ENCODE data around the gene HAPSTR1.
A peak's percentile ranks its signal among the peaks of the same experiment; 100 is the strongest.

HAPSTR1 gene

DNA sequence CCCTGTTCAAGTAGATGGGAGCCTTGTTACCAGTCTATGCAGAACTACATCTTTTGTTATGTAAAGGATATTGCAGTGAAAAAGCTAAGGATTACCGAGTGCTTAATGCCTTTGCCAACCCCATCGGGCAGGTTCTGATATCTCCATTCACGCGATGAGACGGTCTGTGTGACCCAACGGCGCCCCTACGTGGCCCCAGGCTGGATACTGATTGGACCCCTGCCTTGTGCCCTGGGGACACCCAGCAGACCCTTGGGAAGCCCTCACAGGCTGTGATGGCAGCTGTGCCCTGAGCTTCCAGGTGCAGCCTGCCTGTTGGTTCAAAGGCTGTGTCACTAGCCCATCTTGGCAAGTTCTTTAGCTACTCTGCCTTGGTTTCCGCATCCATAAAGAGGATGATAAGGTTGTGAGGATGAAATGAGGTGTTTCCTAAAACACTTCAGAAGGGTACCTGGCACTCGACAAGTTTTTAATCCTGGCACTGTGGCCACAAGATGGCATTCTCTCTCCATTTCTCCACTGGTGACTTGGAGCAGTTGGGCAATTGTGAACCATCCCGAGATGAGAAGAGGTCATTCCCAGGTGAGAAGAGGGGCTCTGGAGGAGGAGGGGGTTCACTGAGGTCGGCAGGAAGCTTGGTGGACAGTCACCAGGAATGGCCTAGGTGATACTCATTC, 33.6 kb downstream of the HAPSTR1 start:
- H3K27ac ChIP-seq, result peak overlapping the region; percentile 82
- no peaks in the 10 kb centered on the region for H3K9me3 ChIP-seq
- TF ChIP-seq CTCF (IDR thresholded peaks at IDR 0.05), result no peak
- H3K4me3 ChIP-seq (ENCODE audit: low read depth in 1 of 2, low read length in 1 of 2), result no peak overlapping the region
- H3K36me3 ChIP-seq, result peaks cover 56% of the 10 kb centered on the region
- peaks cover 24 to 26% of the 10 kb centered on the region in 2 experiments for H3K4me1 ChIP-seq (ENCODE audit: control insufficient read depth in 1 of 2, insufficient read depth in 1 of 2, low read depth in 1 of 2, low read length in 1 of 2)
- no peaks in the 10 kb centered on the region for H3K27me3 ChIP-seq

DNA sequence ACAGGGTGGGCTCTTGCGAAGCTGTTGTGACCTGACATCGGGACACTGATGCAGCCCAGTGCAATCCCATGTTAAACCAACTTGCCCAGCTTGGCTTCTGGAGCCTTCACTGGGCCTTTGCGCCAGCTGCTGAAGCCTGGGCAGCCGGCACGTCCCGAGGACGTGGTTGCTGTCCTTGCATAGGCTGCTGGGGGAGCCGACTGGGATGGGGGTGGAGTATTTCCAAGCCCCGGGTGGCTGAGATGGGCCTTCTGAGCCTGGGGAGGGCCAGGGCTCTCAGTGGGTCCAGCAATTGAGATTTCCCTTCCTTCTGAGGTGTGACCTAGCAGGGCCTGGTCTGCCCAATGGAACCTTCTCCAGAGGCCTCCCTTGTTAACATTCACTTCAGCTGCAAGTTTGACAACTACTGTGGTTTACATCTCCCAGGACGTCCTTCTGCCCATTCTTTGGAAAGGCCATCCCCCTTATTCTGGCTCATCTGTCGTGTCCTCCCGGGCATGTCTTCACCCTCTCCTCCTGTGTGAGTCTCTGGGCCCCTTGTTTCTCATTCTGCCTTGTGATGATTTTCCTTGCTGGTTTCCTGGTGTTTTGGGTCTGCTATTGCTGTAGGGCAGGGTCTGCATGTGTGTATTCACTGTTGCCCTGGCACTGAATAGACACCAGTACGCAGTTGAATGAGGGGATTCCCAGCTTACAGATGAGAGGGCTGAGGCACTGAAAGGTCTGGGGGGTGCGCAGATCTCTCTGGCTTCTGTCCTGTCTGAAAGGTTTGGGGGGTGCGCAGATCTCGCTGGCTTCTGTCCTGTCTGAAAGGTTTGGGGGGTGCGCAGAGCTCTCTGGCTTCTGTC, 34.4 kb downstream of the HAPSTR1 start:
- no peak for TF ChIP-seq CTCF (IDR thresholded peaks at IDR 0.05)
- Histone ChIP-seq H3K36me3 (peaks cover 52% of the 10 kb centered on the region), H3K9me3 (no peaks in the 10 kb centered on the region), H3K4me3 (ENCODE audit: low read depth in 1 of 2, low read length in 1 of 2) (no peak overlapping the region), H3K4me1 (ENCODE audit: control insufficient read depth in 1 of 2, insufficient read depth in 1 of 2, low read depth in 1 of 2, low read length in 1 of 2) (peaks cover 24 to 26% of the 10 kb centered on the region in 2 experiments), H3K27me3 (no peaks in the 10 kb centered on the region), H3K27ac (peak overlapping the region; percentile 29)

- Histone ChIP-seq H3K27me3 (no peaks in the 10 kb centered on the region), H3K4me1 (ENCODE audit: control insufficient read depth in 1 of 2, insufficient read depth in 1 of 2, low read depth in 1 of 2, low read length in 1 of 2) (peaks cover 24 to 26% of the 10 kb centered on the region in 2 experiments), H3K9me3 (no peaks in the 10 kb centered on the region), H3K4me3 (ENCODE audit: low read depth in 1 of 2, low read length in 1 of 2) (no peak overlapping the region), H3K36me3 (peaks cover 45% of the 10 kb centered on the region), H3K27ac (peak overlapping the region; percentile 20)
- TF ChIP-seq CTCF (IDR thresholded peaks at IDR 0.05), result no peak
These were observed 35.2 kb downstream of the HAPSTR1 start for GRCh38 chr16:9126609-9127008.

GRCh38 chr16:9128346-9129342, 37.2 kb downstream of the HAPSTR1 start:
- peak overlapping the region; percentile 68 for H3K27ac ChIP-seq
- no peaks in the 10 kb centered on the region for H3K9me3 ChIP-seq
- peaks cover 19 to 21% of the 10 kb centered on the region in 2 experiments for H3K4me1 ChIP-seq (ENCODE audit: control insufficient read depth in 1 of 2, insufficient read depth in 1 of 2, low read depth in 1 of 2, low read length in 1 of 2)
- TF ChIP-seq CTCF (IDR thresholded peaks at IDR 0.05), result no peak
- H3K4me3 ChIP-seq (ENCODE audit: low read depth in 1 of 2, low read length in 1 of 2), result no peak overlapping the region
- H3K27me3 ChIP-seq, result no peaks in the 10 kb centered on the region
- H3K36me3 ChIP-seq, result peaks cover 25% of the 10 kb centered on the region

GRCh38 chr16:9134306-9134705, 42.9 kb downstream of the HAPSTR1 start:
- H3K27me3 ChIP-seq, result peaks cover 35% of the 10 kb centered on the region
- no peak overlapping the region for H3K4me3 ChIP-seq (ENCODE audit: low read depth in 1 of 2, low read length in 1 of 2)
- no peak for TF ChIP-seq CTCF (IDR thresholded peaks at IDR 0.05)
- H3K9me3 ChIP-seq, result no peaks in the 10 kb centered on the region
- no peak overlapping the region for H3K27ac ChIP-seq
- no peaks in the 10 kb centered on the region for H3K36me3 ChIP-seq
- peaks cover 3 to 4% of the 10 kb centered on the region in 2 experiments for H3K4me1 ChIP-seq (ENCODE audit: control insufficient read depth in 1 of 2, insufficient read depth in 1 of 2, low read depth in 1 of 2, low read length in 1 of 2)

Data from neutrophil (primary cell).